HG03108 (cell line): ENCODE results near the gene GRK5.

Experiments
- ATAC-seq: cut with Tn5 transposase; IDR thresholded peaks from one replicate; pipeline ENCODE4 v1.9.1; 2021; ENCODE audit warnings: moderate library complexity; ENCODE audit not compliant: unreplicated experiment

The GRK5 gene

GRCh38 chr10:119496273-119496672, 288.9 kb downstream of the GRK5 start:
- peak; percentile 91 for ATAC-seq

- no peak for ATAC-seq
Observed at GRCh38 chr10:119497243-119497642, 289.9 kb downstream of the GRK5 start.

GRCh38 chr10:119498889-119499676, 291.7 kb downstream of the GRK5 start:
- ATAC-seq = no peak

- no peak for ATAC-seq
Observed at GRCh38 chr10:119499677-119500002, 292.3 kb downstream of the GRK5 start.

- no peak for ATAC-seq
Observed at GRCh38 chr10:119500123-119500795, 292.9 kb downstream of the GRK5 start.

- no peak for ATAC-seq
Observed at GRCh38 chr10:119500821-119501220, 293.4 kb downstream of the GRK5 start.

- ATAC-seq = no peak
Observed at GRCh38 chr10:119501690-119502089, 294.3 kb downstream of the GRK5 start.

- peak; percentile 59 for ATAC-seq
Observed at GRCh38 chr10:119502209-119502608, 294.8 kb downstream of the GRK5 start.

- no peak for ATAC-seq
Observed at GRCh38 chr10:119502618-119503155, 295.3 kb downstream of the GRK5 start.

- ATAC-seq = no peak
Observed at GRCh38 chr10:119503821-119504220, 296.4 kb downstream of the GRK5 start.

GRCh38 chr10:119504651-119505050, 297.3 kb downstream of the GRK5 start:
- ATAC-seq = no peak

- no peak for ATAC-seq
Observed at GRCh38 chr10:119505131-119505551, 297.8 kb downstream of the GRK5 start.
